ENCODE results near the gene LRRC3C. TPM values are rescaled to one million over a fixed set of nuclear protein-coding genes. Genes with fewer than 3 reads are reported as not detected.
A peak's percentile ranks its signal among the peaks of the same experiment; 100 is the strongest.

Gene LRRC3C
- total and polyA plus RNA-seq, 11 donors = not detected

GRCh38 chr17:39924691-39925055 lies 2.9 kb upstream of the LRRC3C start:
- no peak for DNase-seq
- Histone ChIP-seq H3K36me3 (peaks cover 0 to 44% (median 36%) of the 10 kb centered on the region in 9 donors), H3K4me3 (no peak overlapping the region), H3K27ac (peak overlapping the region in 3 of 12 donors; percentile 20 to 92 (median 39)), H3K27me3 (no peaks in the 10 kb centered on the region), H3K9me3 (no peaks in the 10 kb centered on the region), H3K4me1 (peaks cover 6 to 85% (median 45%) of the 10 kb centered on the region in 12 donors)
- ATAC-seq = no peak
- intact Hi-C loops (cut with DNase I) = loop anchor here in 4 of 10 donors (5.0 to 10.0 kb wide), 4 partner anchors 33 to 60 kb away; partner anchors contain the start of genes IKZF3 (in 1 of the 4) and ZPBP2 (in 1 of the 4)
- WGBS, 4 donors = 44 to 64% (median 59%) methylated on average over 3 of the region's 3 CpGs
- no peak for TF ChIP-seq POLR2A (IDR thresholded peaks at IDR 0.05)
- TF ChIP-seq, protein P1, sequence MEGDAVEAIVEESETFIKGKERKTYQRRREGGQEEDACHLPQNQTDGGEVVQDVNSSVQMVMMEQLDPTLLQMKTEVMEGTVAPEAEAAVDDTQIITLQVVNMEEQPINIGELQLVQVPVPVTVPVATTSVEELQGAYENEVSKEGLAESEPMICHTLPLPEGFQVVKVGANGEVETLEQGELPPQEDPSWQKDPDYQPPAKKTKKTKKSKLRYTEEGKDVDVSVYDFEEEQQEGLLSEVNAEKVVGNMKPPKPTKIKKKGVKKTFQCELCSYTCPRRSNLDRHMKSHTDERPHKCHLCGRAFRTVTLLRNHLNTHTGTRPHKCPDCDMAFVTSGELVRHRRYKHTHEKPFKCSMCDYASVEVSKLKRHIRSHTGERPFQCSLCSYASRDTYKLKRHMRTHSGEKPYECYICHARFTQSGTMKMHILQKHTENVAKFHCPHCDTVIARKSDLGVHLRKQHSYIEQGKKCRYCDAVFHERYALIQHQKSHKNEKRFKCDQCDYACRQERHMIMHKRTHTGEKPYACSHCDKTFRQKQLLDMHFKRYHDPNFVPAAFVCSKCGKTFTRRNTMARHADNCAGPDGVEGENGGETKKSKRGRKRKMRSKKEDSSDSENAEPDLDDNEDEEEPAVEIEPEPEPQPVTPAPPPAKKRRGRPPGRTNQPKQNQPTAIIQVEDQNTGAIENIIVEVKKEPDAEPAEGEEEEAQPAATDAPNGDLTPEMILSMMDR (IDR thresholded peaks at IDR 0.05) = no peak

DNA sequence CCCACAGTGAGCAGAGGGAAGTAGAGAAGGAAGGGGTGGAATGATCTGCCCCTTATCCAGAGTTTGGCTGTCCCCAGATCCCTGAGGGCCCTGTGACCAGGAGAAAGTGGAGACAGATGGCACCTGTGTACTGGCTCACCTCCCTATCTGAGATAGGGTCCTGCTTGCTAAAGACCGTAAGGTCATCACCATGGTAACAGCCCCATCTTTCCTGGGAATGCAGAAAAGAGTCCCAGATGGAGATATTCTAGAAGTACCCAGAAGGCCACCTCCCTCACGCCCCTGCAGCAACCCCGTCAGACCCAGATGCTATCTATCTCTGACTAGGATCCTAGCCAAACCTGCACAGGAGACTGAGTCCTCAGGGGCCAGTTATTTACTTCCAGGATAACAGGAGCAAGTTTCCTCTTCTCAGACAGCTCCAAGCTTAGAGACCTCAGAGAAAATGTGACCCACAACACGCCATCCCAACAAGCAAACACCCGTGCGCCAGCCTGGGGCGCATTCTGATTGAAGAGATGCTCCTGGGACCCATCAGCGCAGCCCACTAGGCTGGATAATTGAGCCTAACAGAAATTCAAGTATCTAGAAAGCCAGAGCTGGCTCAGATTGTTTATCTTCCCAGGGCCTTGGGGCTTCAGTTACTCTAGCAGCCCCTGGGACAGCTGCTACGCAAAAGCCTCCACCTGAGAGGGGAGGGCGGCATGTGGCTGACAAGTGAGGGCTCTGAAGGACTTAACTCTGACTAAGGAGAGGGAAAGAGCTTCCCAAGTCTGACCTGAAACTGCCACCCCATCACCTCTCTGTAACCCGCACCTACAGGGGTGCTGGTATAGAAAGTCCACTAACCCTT lies 2.0 kb upstream of the LRRC3C start:
- intact Hi-C loops (cut with DNase I) = loop anchor here in 3 of 10 donors (1.0 to 10.0 kb wide), 4 partner anchors 34 to 61 kb away; partner anchors contain the start of genes IKZF3 (in 1 of the 3), PSMD3 (in 1 of the 3) and ZPBP2 (in 1 of the 3)
- H3K36me3 ChIP-seq = peaks cover 0 to 37% (median 32%) of the 10 kb centered on the region in 9 donors
- H3K27me3 ChIP-seq = no peaks in the 10 kb centered on the region
- peaks cover 6 to 86% (median 49%) of the 10 kb centered on the region in 12 donors for H3K4me1 ChIP-seq
- ATAC-seq = no peak
- DNase-seq = no peak
- H3K4me3 ChIP-seq = peak overlapping the region in 6 of 12 donors; percentile 62 to 86 (median 78)
- 75 to 85% (median 78%) methylated on average over 11 of the region's 11 CpGs for WGBS, 4 donors
- TF ChIP-seq, protein P1 (IDR thresholded peaks at IDR 0.05) = no peak
- no peak for TF ChIP-seq POLR2A (IDR thresholded peaks at IDR 0.05)
- H3K27ac ChIP-seq = peak overlapping the region in 7 of 12 donors; percentile 6 to 98 (median 96)
- H3K9me3 ChIP-seq = no peaks in the 10 kb centered on the region

GRCh38 chr17:39926135-39926587 lies 1.4 kb upstream of the LRRC3C start:
- Histone ChIP-seq H3K4me3 (peak overlapping the region in 10 of 12 donors; percentile 62 to 96 (median 80)), H3K27me3 (no peaks in the 10 kb centered on the region), H3K27ac (peak overlapping the region in 7 of 12 donors; percentile 29 to 98 (median 96)), H3K4me1 (peaks cover 6 to 80% (median 49%) of the 10 kb centered on the region in 12 donors), H3K36me3 (peaks cover 0 to 31% (median 29%) of the 10 kb centered on the region in 9 donors), H3K9me3 (no peaks in the 10 kb centered on the region)
- intact Hi-C loops (cut with DNase I) = loop anchor here in 3 of 10 donors (1.0 to 10.0 kb wide), 4 partner anchors 33 to 61 kb away; partner anchors contain the start of genes IKZF3 (in 1 of the 3), PSMD3 (in 1 of the 3) and ZPBP2 (in 1 of the 3)
- WGBS, 4 donors = 31 to 50% (median 41%) methylated on average over 4 of the region's 4 CpGs
- ATAC-seq (no peak), DNase-seq (no peak)
- TF ChIP-seq, protein P1 (IDR thresholded peaks at IDR 0.05) = no peak
- no peak for TF ChIP-seq POLR2A (IDR thresholded peaks at IDR 0.05)
